ENCODE results near the gene KCNG2. TPM values are rescaled to one million over a fixed set of nuclear protein-coding genes. Genes with fewer than 3 reads are reported as not detected.

Gene KCNG2
- total RNA-seq, 4 donors from 2014 or later, result 0.41 to 6.7 TPM; not detected in 2

DNA sequence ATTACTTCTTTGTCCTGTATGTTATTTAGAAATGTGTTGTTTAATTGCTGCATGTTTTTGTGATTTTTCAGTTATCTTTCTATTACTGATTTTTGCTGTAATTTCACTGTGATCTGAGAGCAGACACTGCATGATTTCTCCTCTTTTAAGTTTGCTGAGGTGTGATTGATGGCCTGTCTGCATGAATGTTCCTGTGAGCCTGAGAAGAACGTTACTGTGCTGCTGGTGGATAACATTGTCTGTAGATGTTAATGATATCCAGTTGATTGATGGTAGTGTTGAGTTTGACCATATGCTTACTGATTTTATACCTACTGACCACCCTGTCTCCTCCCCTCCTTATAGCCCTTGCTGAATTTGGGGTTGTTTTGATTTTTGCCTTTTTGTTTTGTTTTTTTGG is 37.4 kb upstream of the KCNG2 start:
- Histone ChIP-seq H3K9me3 (no peaks in the 10 kb centered on the region), H3K4me1 (no peaks in the 10 kb centered on the region), H3K4me3 (no peak overlapping the region), H3K36me3 (peaks cover 0 to 4% (median under 1%) of the 10 kb centered on the region in 4 donors), H3K27ac (no peak overlapping the region), H3K27me3 (no peaks in the 10 kb centered on the region)
- DNase-seq, result no peak
- in situ Hi-C loops (cut with MboI; ENCODE audit: low pct_ligation_motif_present in 1 of 4, low pct_unique_long_range_greater_than_20kb in 1 of 4, low sequenced_read_pairs in 3 of 4), result no loop called here
- intact Hi-C loops (cut with DNase I; ENCODE audit: low total_unique reads), result loop anchor here (5.0 kb wide), 1 partner anchor 227 kb away; the partner anchor contains the start of gene TXNL4A
- WGBS, 2 donors (ENCODE audit: low coverage in 1 of 2), result 17 to 22% methylated on average over 1 of the region's 1 CpG
- TF ChIP-seq POLR2A (IDR thresholded peaks at IDR 0.05) (no peak), POLR2AphosphoS5 (IDR thresholded peaks at IDR 0.05) (no peak), EP300 (IDR thresholded peaks at IDR 0.05; ENCODE audit: low read depth) (no peak)
- TF ChIP-seq, protein P1, sequence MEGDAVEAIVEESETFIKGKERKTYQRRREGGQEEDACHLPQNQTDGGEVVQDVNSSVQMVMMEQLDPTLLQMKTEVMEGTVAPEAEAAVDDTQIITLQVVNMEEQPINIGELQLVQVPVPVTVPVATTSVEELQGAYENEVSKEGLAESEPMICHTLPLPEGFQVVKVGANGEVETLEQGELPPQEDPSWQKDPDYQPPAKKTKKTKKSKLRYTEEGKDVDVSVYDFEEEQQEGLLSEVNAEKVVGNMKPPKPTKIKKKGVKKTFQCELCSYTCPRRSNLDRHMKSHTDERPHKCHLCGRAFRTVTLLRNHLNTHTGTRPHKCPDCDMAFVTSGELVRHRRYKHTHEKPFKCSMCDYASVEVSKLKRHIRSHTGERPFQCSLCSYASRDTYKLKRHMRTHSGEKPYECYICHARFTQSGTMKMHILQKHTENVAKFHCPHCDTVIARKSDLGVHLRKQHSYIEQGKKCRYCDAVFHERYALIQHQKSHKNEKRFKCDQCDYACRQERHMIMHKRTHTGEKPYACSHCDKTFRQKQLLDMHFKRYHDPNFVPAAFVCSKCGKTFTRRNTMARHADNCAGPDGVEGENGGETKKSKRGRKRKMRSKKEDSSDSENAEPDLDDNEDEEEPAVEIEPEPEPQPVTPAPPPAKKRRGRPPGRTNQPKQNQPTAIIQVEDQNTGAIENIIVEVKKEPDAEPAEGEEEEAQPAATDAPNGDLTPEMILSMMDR (IDR thresholded peaks at IDR 0.05), result no peak

DNA sequence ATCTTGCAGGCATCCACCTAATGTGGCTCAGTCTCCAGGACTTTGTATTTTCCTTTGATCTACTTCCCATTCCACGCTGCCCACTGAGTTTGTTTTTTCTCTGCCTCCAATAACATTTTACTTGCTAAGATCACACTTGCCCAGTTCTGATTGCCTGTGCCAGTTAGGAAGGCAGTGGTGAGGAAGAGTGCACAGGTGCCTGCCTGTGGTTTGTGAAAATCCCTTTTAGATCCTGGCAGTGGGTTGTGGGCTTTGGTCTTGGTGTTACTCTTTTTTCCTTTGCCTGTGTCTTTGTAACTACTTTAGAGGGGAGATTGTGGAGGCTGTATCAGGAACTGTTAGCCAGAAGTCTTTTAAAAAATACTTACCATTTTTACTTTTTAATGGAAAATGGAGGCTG is 36.9 kb upstream of the KCNG2 start:
- in situ Hi-C loops (cut with MboI; ENCODE audit: low pct_ligation_motif_present in 1 of 4, low pct_unique_long_range_greater_than_20kb in 1 of 4, low sequenced_read_pairs in 3 of 4) (no loop called here), intact Hi-C loops (cut with DNase I; ENCODE audit: low total_unique reads) (loop anchor here (5.0 kb wide), 1 partner anchor 226 kb away; the partner anchor contains the start of gene TXNL4A)
- DNase-seq, result no peak
- TF ChIP-seq POLR2AphosphoS5 (IDR thresholded peaks at IDR 0.05) (no peak), EP300 (IDR thresholded peaks at IDR 0.05; ENCODE audit: low read depth) (no peak), POLR2A (IDR thresholded peaks at IDR 0.05) (no peak)
- TF ChIP-seq, protein P1 (IDR thresholded peaks at IDR 0.05), result no peak
- no peak overlapping the region for H3K27ac ChIP-seq
- H3K4me1 ChIP-seq, result no peaks in the 10 kb centered on the region
- H3K36me3 ChIP-seq, result no peaks in the 10 kb centered on the region
- 38 to 53% methylated on average over 1 of the region's 1 CpG for WGBS, 2 donors (ENCODE audit: low coverage in 1 of 2)
- H3K9me3 ChIP-seq, result no peaks in the 10 kb centered on the region
- H3K4me3 ChIP-seq, result no peak overlapping the region
- H3K27me3 ChIP-seq, result no peaks in the 10 kb centered on the region

DNA sequence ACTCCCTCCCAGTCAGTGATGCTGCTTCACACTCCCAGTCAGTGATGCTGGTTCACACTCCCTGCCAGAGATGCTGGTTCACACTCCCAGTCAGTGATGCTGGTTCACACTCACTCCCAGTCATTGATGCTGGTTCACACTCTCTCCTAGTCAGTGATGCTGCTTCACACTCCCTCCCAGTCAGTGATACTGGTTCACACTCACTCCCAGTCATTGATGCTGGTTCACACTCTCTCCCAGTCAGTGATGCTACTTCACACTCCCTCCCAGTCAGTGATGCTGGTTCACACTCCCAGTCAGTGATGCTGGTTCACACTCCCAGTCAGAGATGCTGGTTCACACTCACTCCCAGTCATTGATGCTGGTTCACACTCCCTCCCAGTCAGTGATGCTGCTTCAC is 34.3 kb upstream of the KCNG2 start:
- Histone ChIP-seq H3K9me3 (no peaks in the 10 kb centered on the region), H3K36me3 (no peaks in the 10 kb centered on the region), H3K27ac (no peak overlapping the region), H3K4me1 (no peaks in the 10 kb centered on the region), H3K27me3 (no peaks in the 10 kb centered on the region), H3K4me3 (no peak overlapping the region)
- TF ChIP-seq POLR2A (IDR thresholded peaks at IDR 0.05) (no peak), POLR2AphosphoS5 (IDR thresholded peaks at IDR 0.05) (no peak), EP300 (IDR thresholded peaks at IDR 0.05; ENCODE audit: low read depth) (no peak)
- TF ChIP-seq, protein P1 (IDR thresholded peaks at IDR 0.05), result no peak
- DNase-seq, result peak; percentile 0
- intact Hi-C loops (cut with DNase I; ENCODE audit: low total_unique reads), result loop anchor here (5.0 kb wide), 1 partner anchor 224 kb away; the partner anchor contains the start of gene TXNL4A
- in situ Hi-C loops (cut with MboI; ENCODE audit: low pct_ligation_motif_present in 1 of 4, low pct_unique_long_range_greater_than_20kb in 1 of 4, low sequenced_read_pairs in 3 of 4), result no loop called here

DNA sequence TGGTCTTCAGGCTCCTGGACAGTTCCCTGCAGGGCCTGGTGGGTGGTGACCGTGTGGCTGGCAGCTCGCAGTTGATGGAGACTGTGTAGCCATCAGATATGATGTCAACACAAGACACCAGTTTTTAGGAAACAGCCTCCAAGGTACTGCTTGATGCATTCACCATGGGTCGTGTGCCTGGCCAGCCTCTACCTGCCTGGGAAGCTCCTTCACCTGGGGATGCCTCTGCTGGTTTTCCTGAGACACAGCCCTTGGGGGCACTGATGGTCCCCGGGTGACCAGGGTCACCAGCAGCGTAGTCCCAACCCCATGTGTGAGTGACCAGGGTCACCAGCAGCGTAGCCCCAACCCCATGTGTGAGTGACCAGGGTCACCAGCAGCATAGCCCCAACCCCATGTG is 33.6 kb upstream of the KCNG2 start:
- no peaks in the 10 kb centered on the region for H3K4me1 ChIP-seq
- no peak overlapping the region for H3K27ac ChIP-seq
- no peaks in the 10 kb centered on the region for H3K36me3 ChIP-seq
- no peak for TF ChIP-seq POLR2AphosphoS5 (IDR thresholded peaks at IDR 0.05)
- TF ChIP-seq, protein P1 (IDR thresholded peaks at IDR 0.05), result no peak
- TF ChIP-seq POLR2A (IDR thresholded peaks at IDR 0.05), result no peak
- no peak for TF ChIP-seq EP300 (IDR thresholded peaks at IDR 0.05; ENCODE audit: low read depth)
- no peaks in the 10 kb centered on the region for H3K9me3 ChIP-seq
- H3K4me3 ChIP-seq, result no peak overlapping the region
- peak; percentile 0 for DNase-seq
- 100% methylated on average over 1 of the region's 6 CpGs; no CpG with 5 or more reads in 1 of the 2 donors for WGBS, 2 donors (ENCODE audit: low coverage in 1 of 2)
- no peaks in the 10 kb centered on the region for H3K27me3 ChIP-seq
- in situ Hi-C loops (cut with MboI; ENCODE audit: low pct_ligation_motif_present in 1 of 4, low pct_unique_long_range_greater_than_20kb in 1 of 4, low sequenced_read_pairs in 3 of 4), result no loop called here
- intact Hi-C loops (cut with DNase I; ENCODE audit: low total_unique reads), result loop anchor here (5.0 kb wide), 1 partner anchor 223 kb away; the partner anchor contains the start of gene TXNL4A

Data from transverse colon (tissue), 4 donors.